GM12878 (cell line): ENCODE results near the gene LIPA. TPM values are rescaled to one million over a fixed set of nuclear protein-coding genes. Genes with fewer than 3 reads are reported as not detected.

Experiments used
- ATAC-seq: fragments of 200-7000 bp; cut with Tn5 transposase; 3 replicates; pipeline ENCODE4 v1.9.1; 2020; ENCODE audit warnings: mild to moderate bottlenecking, moderate library complexity
- BruUV-seq: library from RNA; stranded (reverse); fragments of 400-500 nt; replicated peaks from 2 replicates; lab custom pipeline; 2021; lab: Mats Ljungman, UMichigan
- CTCF ChIA-PET: fragments of 300-600 bp; sonication (Branson Sonifier 250); formaldehyde crosslinking; extraction: SDS; loops from one replicate; lab custom pipeline; 2021; ENCODE audit warnings: inconsistent platforms; lab: Yijun Ruan, JAX
- POLR2A ChIA-PET: fragments of 350-600 bp; formaldehyde crosslinking; extraction: SDS; loops from one replicate; lab custom pipeline; 2021; ENCODE audit warnings: inconsistent platforms; lab: Charles Lee
- RAD21 ChIA-PET: fragments of 300-600 bp; sonication (Branson Sonifier 250); formaldehyde crosslinking; loops from one replicate; lab custom pipeline; 2023; ENCODE audit warnings: antibody characterized with exemption; ENCODE audit not compliant: unreplicated experiment; lab: Charles Lee
- SMC1A ChIA-PET: fragments of 300-600 bp; sonication (Branson Sonifier 250); formaldehyde crosslinking; loops from one replicate; lab custom pipeline; 2023; ENCODE audit not compliant: unreplicated experiment, uncharacterized antibody; lab: Charles Lee
- DNase-seq: peaks from one replicate; pipeline ENCODE4 v3.0.0-alpha.2; 2011; ENCODE audit warnings: low read depth, low spot score
- FAIRE-seq: peaks from 3 replicates; lab custom pipeline; 2011; peaks lifted over from hg19 to GRCh38; lab: Jason Lieb, UNC
- H2AFZ ChIP-seq: 2 replicates; pipeline ENCODE4 v1.6.0; 2011; ENCODE audit warnings: low read depth, low read length, control low read depth; ENCODE audit not compliant: control insufficient read depth
- H3K27ac ChIP-seq: 2 replicates; pipeline ENCODE4 v1.5.1; 2011; ENCODE audit warnings: control low read depth; ENCODE audit not compliant: control insufficient read depth, insufficient read depth
- H3K27me3 ChIP-seq, 2 experiments: replicated peaks in 1 of 2; 2 replicates each; pipeline versions ENCODE4 v1.6.0 to v1.6.1; 2011; ENCODE audit warnings: low read length in 1 of 2; ENCODE audit not compliant: control insufficient read depth in 2 of 2, insufficient read depth in 2 of 2
- H3K36me3 ChIP-seq, 2 experiments: 2 replicates each; pipeline ENCODE4 v1.5.1; 2011; ENCODE audit warnings: low read length in 1 of 2; ENCODE audit not compliant: control insufficient read depth in 2 of 2, insufficient read depth in 2 of 2
- H3K4me1 ChIP-seq: 2 replicates; pipeline ENCODE4 v1.6.1; 2011; ENCODE audit warnings: mild to moderate bottlenecking, low read length, moderate library complexity, mixed read lengths; ENCODE audit not compliant: control insufficient read depth, insufficient read depth
- H3K4me2 ChIP-seq: 2 replicates; pipeline ENCODE4 v1.6.0; 2011; ENCODE audit warnings: control low read depth; ENCODE audit not compliant: control insufficient read depth, insufficient read depth
- H3K4me3 ChIP-seq: fragments of 200-600 bp; sonication (generic); 2 replicates; pipeline ENCODE4 v1.5.1; 2016
- H3K79me2 ChIP-seq: 2 replicates; pipeline ENCODE4 v1.6.0; 2011; ENCODE audit warnings: low read length; ENCODE audit not compliant: control insufficient read depth, insufficient read depth
- H3K9ac ChIP-seq: 2 replicates; pipeline ENCODE4 v1.8.0; 2011; ENCODE audit warnings: low read length, control low read depth, mixed read lengths; ENCODE audit not compliant: control insufficient read depth, insufficient read depth
- H3K9me3 ChIP-seq: replicated peaks from 3 replicates; pipeline ENCODE4 v1.5.1; 2011; ENCODE audit warnings: mild to moderate bottlenecking, low read length; ENCODE audit not compliant: control insufficient read depth, insufficient read depth
- H4K20me1 ChIP-seq: 2 replicates; pipeline ENCODE4 v1.6.0; 2011; ENCODE audit not compliant: control insufficient read depth, insufficient read depth
- CREB1 ChIP-seq: IDR thresholded peaks from 2 replicates; pipeline ENCODE4 v1.6.1; 2012; ENCODE audit warnings: low read depth, mild to moderate bottlenecking, inconsistent platforms
- ETV6 ChIP-seq, 2 experiments: fragments of 450-650 bp in 1 of 2; IDR thresholded peaks in 1 of 2; conservative IDR thresholded peaks in 1 of 2; 2 replicates each; pipeline ENCODE4 v1.6.1; 2014; ENCODE audit warnings: antibody characterized with exemption in 1 of 2, borderline replicate concordance in 1 of 2, low read depth in 1 of 2, mild to moderate bottlenecking in 1 of 2, moderate library complexity in 1 of 2
- IKZF1 ChIP-seq: fragments of 450-650 bp; conservative IDR thresholded peaks from 2 replicates; pipeline ENCODE4 v1.6.1; 2017; ENCODE audit warnings: antibody characterized with exemption, mild to moderate bottlenecking
- IKZF2 ChIP-seq, 2 experiments: fragments of 450-650 bp; IDR thresholded peaks; 2 replicates each; pipeline ENCODE4 v1.6.1; 2017; ENCODE audit warnings: mild to moderate bottlenecking in 2 of 2, moderate library complexity in 2 of 2
- MXI1 ChIP-seq: fragments of 150-350 bp; IDR thresholded peaks from 2 replicates; pipeline ENCODE4 v1.6.1; 2011; ENCODE audit warnings: low read depth, mild to moderate bottlenecking, inconsistent platforms, low read length, improper control_type of control experiment
- POLR2A ChIP-seq: IDR thresholded peaks from 2 replicates; pipeline ENCODE4 v1.6.1; 2011; ENCODE audit warnings: low read depth, mild to moderate bottlenecking, low read length
- RAD21 ChIP-seq: IDR thresholded peaks from 2 replicates; pipeline ENCODE4 v1.6.1; 2011; ENCODE audit warnings: mild to moderate bottlenecking, low read depth, low read length, moderate library complexity; ENCODE audit not compliant: insufficient read depth
- SIN3A ChIP-seq: IDR thresholded peaks from 2 replicates; pipeline ENCODE4 v1.6.1; 2012; ENCODE audit warnings: low read depth, low read length, improper control_type of control experiment
- SPI1 ChIP-seq: IDR thresholded peaks from 2 replicates; pipeline ENCODE4 v1.6.1; 2011; ENCODE audit warnings: low read depth, mild to moderate bottlenecking, low read length, moderate library complexity, borderline replicate concordance; ENCODE audit not compliant: insufficient read depth
- STAT1 ChIP-seq: fragments of 450-650 bp; conservative IDR thresholded peaks from 2 replicates; pipeline ENCODE4 v1.6.1; 2014; ENCODE audit warnings: antibody characterized with exemption, mild to moderate bottlenecking
- USF1 ChIP-seq: IDR thresholded peaks from 2 replicates; pipeline ENCODE4 v1.6.1; 2011; ENCODE audit warnings: borderline replicate concordance, low read depth, mild to moderate bottlenecking, moderate library complexity, mixed read lengths, low read length; ENCODE audit not compliant: insufficient read depth; ENCODE audit errors: extremely low read length
- WGBS: methylation state at CpG from one replicate; pipeline ENCODE4 v1.1.6; 2016; ENCODE audit warnings: low lambda C conversion rate; ENCODE audit not compliant: insufficient replicate concordance, insufficient coverage; ENCODE audit errors: missing lambda C conversion rate; 5-methylcytosine and 5-hydroxymethylcytosine counted together
- in situ Hi-C: fragments of 300-500 bp; cut with MboI; formaldehyde crosslinking; loops from 9 replicates; pipeline ENCODE4 v1.14.3; 2018; ENCODE audit warnings: mixed read lengths
- intact Hi-C: fragments of 100-400 bp; cut with micrococcal nuclease; formaldehyde crosslinking; loops from one replicate; pipeline ENCODE4 v1.14.2; 2022; ENCODE audit not compliant: unreplicated experiment
- polyA plus RNA-seq, 11 experiments: library from polyadenylated mRNA; depleted of rRNA in 4 of 11; unstranded in 6 of 11; stranded (reverse) in 5 of 11; fragments of >200 nt; fragmentation: Nextera tagmentation in 4 of 11; fragmentation: Illumina TruSeq in 1 of 11; extraction: Ambion mirVana in 4 of 11; extraction: Trizol in 1 of 11; gene quantifications; 1 replicate in 1 of 11; 2 replicates in 10 of 11; pipeline versions ENCODE4 v1.2.1 to v1.2.3, GENCODE V29; 2011 to 2016; ENCODE audit warnings: inconsistent platforms in 2 of 11, missing spikeins in 2 of 11, low read depth in 1 of 11
- total RNA-seq, 4 experiments: library from RNA; depleted of rRNA in 3 of 4; stranded (reverse); fragments of >200 nt in 3 of 4; fragmentation: Illumina TruSeq in 1 of 4; extraction: Trizol in 1 of 4; gene quantifications; 2 replicates each; pipeline versions ENCODE4 v1.2.1 to v1.2.3, GENCODE V29; 2013 to 2021
- TF ChIP-seq, protein P1 (sequence below): fragments of 450-650 bp; IDR thresholded peaks from 2 replicates; pipeline ENCODE4 v1.6.1; 2016; ENCODE audit warnings: mild to moderate bottlenecking

Gene LIPA
- total and polyA plus RNA-seq, 10 of the 15 experiments (the other 5 are each of a cell fraction or from before 2014, with no cell fraction given), result 31.1 to 50.3 (median 39.5) TPM

DNA sequence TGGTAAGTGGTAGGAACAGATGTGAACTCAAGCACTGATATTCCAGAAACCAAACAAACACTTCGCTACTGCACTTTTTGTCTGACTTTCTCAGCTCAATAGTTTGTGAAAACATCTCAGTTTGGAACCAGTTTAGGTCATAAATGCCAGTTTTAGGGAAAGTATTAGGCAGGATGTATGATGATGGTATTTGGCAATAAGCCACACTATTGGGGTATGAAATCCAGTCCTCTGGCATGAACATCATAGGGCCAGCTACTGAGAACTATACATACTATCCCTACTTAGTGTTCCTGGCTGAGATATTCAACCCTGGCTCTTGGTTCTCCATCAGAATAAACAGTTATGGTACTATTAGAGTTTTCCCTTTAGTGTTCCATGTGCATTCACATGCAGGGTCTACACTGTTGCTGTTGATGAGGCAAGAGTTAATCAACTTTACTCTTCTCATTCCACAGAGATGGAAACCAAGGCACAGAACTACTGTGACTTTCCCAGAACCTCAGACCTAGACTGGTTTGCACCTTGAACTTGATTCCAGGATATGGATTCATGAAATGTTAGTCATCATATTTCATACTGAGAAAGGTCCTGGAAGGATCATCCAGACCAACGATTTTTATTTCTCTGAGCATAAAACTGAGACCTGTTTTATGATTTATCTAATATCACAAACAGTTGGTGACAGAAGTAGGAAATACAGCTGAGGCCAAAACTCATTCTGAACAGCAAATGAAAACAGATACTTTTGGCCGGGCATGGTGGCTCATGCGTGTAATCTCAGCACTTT lies 30.2 kb upstream of the LIPA start:
- H3K27me3 ChIP-seq, result no peaks in the 10 kb centered on the region
- no peak overlapping the region for H3K4me2 ChIP-seq
- no peaks in the 10 kb centered on the region for H3K9me3 ChIP-seq
- H3K9ac ChIP-seq, result no peak overlapping the region
- WGBS, result 52% methylated on average over 4 of the region's 4 CpGs
- BruUV-seq, result no TSS peak
- H4K20me1 ChIP-seq, result no peaks in the 10 kb centered on the region
- ChIA-PET CTCF (interaction anchor here (2.4 kb wide), 1 partner anchor 87 kb away, joined by 10 read pairs; no protein-coding TSS in a partner anchor), POLR2A (no interaction called here), SMC1A (interaction anchor here (1.3 kb wide), 1 partner anchor 9 kb away, joined by 3 read pairs; no protein-coding TSS in a partner anchor)
- ATAC-seq, result no peak
- H3K27ac ChIP-seq, result no peak overlapping the region
- in situ Hi-C loops (no loop called here), intact Hi-C loops (no loop called here)
- FAIRE-seq, result no peak
- H3K36me3 ChIP-seq, result no peaks in the 10 kb centered on the region
- no peak overlapping the region for H2AFZ ChIP-seq
- no peak overlapping the region for H3K4me3 ChIP-seq
- H3K4me1 ChIP-seq, result no peaks in the 10 kb centered on the region
- no peak for TF ChIP-seq SIN3A
- no peak for TF ChIP-seq MXI1
- no peak for TF ChIP-seq STAT1
- TF ChIP-seq, protein P1, sequence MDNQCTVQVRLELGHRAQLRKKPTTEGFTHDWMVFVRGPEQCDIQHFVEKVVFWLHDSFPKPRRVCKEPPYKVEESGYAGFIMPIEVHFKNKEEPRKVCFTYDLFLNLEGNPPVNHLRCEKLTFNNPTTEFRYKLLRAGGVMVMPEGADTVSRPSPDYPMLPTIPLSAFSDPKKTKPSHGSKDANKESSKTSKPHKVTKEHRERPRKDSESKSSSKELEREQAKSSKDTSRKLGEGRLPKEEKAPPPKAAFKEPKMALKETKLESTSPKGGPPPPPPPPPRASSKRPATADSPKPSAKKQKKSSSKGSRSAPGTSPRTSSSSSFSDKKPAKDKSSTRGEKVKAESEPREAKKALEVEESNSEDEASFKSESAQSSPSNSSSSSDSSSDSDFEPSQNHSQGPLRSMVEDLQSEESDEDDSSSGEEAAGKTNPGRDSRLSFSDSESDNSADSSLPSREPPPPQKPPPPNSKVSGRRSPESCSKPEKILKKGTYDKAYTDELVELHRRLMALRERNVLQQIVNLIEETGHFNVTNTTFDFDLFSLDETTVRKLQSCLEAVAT, result no peak
- TF ChIP-seq RAD21, result no peak
- TF ChIP-seq IKZF2 (IDR thresholded peaks at IDR 0.05), result no peak
- TF ChIP-seq CREB1, result no peak
- TF ChIP-seq ETV6 (conservative IDR thresholded peaks at IDR 0.05 in 1 of 2, IDR thresholded peaks at IDR 0.05 in 1 of 2; ENCODE audit: borderline replicate concordance in 1 of 2, low read depth in 1 of 2), result no peak
- no peak for TF ChIP-seq USF1
- no peak for TF ChIP-seq IKZF1
- TF ChIP-seq SPI1, result no peak
- TF ChIP-seq POLR2A, result no peak
- TF ChIP-seq, all 136 proteins: peak for 0
- DNase-seq, result no peak
- H3K79me2 ChIP-seq, result no peaks in the 10 kb centered on the region
- RAD21 ChIA-PET, result no interaction called here
